HG02610 (cell line): ENCODE measurements around the gene SHISA9.
"Not testable (repeated sequence)": the region's sequence is repeated elsewhere in the genome, so short reads cannot be mapped to it uniquely, and the experiment has no call there.

Source experiments
- ATAC-seq: cut with Tn5 transposase; IDR thresholded peaks from one replicate; pipeline ENCODE4 v1.9.1; 2021; ENCODE audit warnings: mild to moderate bottlenecking, moderate library complexity; ENCODE audit not compliant: unreplicated experiment

SHISA9 gene

DNA sequence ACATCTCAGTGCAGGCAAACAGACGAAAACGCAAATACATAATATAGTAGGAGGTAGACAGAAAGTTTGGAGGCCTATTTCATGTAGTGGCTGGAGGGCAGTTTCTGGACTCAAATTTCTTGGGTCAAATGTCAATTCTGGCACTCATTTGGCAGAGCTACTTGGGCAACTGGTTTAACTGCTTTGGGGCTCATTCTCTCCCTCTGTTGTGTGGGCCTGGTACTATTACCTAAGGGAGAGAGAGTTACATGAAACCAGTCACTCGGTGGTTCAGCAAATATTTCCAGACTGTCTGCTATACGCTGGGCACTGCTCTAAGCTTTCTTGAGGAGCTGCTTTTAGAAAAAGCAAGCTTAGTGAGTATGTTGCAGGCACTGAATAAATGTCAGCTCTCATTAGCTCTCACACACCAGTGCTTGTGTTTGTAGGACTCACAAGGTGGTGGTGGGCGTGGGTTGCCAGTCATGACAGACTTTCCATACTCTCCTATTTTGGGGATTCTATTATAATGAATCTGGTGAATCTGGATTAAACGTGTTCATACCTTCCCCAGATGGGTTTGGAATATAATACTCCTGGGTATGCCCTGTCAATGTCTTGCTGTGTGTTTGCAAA, 1.8 kb upstream of the SHISA9 start:
- ATAC-seq = no peak

DNA sequence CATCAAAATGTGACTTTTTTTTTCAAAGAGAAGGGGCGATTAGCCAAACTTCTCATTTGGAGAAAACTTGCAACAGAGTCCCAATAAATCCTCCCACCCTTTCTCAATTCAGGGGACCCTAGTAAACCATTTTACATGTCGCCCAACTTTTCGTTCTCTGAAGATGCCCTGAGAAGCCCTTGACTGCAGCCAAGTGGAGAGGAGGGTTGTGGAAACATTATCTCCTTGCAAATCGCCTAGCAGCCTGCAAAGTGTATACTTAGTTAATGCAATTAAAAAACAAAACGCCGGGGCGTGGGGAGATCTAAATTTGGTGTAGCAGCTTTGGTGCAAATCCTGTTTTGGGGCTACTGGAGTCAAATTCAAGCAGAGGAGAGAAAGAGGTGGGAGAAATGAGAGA, 1.2 kb upstream of the SHISA9 start:
- no peak for ATAC-seq

DNA sequence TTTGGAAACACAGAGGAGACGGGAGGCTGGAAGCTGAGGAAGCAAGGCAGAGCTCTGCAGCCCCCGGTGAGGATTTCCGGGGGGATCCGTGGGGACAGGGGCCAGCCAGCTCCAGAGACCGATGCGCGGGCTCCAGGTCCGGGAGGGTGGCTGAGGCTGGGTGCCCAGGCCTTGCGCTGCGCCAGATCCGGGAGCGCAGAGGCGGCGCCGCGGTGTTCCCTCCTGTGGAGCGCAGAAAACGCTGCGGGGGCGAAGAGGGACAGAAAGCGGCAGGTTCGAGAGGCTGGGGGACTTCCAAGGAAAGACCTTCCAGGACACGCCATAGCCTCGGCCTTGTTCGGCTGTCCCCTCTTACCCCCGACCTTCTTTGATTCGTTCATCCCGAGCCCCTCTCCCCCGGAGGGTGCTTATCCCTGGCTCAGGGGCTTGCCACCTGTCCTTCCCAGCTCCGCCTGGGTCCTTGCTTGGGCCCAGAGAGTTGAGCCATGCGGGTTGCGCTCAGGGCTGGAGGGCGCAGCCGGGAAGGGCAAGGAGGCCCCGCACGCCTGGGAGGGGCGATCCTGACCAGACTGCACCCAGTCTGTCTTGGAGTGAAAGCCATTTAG, 697 bp upstream of the SHISA9 start:
- ATAC-seq = no peak

DNA sequence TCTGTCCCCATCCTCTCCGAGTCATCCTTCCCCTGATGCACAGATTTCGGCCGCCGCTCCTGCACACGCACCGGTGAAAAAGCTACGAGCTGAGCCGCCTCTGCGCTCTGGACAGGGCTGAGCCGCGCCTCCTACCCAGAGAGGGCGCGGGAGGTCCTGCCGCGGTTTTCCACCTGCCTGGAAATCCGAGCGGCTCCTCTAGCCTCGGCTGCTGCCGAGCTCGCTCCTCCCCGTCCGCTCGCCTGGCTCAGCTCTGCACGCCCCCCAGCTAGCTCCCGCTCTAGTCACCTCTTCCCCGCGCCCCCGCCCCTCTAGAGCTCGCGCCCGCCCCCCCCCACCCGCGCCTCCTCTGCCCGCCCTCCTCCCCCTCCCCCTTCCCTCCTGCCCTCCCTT, 198 bp upstream of the SHISA9 start:
- no peak for ATAC-seq

DNA sequence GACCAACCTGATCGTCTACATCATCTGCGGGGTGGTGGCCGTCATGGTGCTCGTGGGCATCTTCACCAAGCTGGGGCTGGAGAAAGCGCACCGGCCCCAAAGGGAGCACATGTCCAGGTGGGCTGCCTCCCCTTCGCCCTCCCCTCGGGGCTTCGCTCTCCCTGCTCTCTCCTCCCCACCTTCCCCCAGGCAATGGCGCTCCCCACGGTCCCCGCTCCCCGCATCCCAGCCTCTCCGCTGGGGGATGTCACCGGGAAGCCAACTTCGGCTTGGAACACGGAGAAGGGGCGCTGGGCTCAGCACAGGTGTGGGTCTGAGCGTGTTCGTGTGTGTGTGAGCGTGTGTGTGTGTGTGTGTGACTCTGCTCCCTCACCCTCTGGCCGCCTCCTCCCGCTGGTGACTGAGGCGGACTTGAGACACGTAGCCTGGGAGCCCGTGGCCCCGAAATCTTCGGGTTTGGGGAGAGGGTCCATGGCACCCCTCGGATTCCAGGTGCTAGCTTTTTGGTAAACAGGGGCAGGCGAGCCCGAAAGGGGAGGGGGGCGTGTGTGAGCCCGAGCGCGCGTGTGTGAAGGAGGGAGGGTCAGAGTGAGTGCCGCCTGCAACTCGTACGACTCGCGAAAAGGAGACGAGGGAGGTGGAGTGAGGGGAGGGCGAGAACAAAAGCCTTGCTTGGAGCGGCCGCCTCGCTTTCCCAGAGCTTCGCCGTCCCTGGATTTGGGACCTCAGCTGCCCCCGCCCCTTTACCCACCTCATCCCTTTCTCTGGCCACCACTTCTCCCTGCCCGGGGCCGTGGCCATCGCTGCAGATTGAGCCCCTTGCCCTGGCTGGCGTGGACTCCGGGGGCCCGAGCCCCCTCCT, 1.3 kb downstream of the SHISA9 start:
- no peak for ATAC-seq

DNA sequence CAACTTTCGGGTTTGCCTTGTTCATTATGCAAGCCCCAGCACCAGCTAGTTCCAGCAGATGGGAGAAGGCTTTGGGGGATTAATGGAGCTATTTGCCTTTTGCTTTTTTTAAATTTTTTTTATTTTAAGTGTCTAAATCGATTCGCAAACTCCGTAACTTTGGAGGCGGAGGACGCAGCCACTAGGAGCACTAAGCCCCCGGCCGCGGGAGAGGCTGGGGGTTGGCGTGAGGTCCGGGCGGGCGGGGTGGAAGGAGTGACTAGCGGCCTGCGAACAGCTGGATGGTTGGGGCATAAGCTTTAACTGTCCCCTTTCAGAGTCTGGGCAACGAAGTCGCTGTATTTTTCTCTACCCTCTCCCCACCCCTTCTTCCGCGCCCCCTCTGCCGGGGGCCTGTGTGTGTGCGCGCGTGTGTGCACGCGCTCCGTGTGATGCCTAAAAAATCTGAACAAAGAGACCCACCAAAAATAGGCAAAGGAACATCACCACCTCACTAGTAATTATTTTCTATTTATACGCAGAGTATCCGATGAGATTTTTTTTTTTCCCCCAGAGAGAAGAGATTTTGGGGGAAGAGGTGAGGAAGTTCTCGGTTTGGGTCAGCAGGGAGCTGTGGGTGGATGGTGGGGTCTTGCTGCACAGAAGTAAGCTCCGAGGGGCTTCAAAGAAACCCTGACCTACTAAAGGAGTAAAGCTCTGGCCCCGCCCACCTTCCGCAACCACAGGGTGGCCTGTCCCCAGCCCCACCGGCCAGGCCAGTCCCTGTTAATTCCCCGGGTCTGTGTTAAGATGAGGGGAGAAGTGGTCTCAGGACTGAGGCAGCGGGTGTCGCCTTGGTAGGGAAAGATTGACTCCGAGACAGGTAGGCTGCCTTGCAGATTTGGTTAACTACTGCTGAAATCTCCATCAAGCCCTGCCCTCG, 2.3 kb downstream of the SHISA9 start:
- ATAC-seq = no peak

DNA sequence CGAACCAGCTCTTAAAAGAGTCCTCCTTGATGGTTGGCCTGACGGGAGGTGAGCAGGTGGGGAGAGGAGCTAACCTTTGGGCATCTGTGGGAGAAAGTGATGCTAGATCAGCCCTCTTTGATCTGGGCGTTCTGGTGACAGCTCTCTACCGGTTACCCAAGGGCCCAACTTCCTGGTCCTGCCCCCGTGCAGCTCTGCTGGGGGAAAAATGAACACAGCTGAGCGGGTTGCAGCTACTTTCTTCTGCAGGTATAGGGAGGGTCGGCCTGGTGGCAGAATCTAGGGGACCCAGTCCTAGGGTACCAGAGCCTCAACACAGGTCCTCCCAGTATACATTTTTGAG, 2.9 kb downstream of the SHISA9 start:
- ATAC-seq = no peak

DNA sequence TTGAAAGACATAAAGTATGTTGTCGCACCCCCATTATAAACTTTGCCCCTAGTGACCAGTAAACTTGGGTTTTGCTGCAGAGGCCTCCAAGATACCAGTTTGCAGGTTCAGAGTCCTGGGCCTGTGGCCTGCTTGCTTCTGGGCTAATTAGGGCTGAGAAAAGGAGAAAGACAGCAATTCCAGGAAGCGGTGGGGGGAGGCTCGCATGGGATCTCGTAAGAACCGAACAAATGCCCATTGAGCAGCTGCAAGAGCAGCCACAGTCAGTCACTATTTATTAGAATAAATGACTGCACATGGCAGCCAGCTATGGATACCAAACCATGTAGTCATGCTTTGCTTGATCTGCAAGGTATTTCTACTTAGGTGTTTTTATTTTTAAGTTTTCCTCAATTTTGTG, 4.9 kb downstream of the SHISA9 start:
- ATAC-seq = no peak

DNA sequence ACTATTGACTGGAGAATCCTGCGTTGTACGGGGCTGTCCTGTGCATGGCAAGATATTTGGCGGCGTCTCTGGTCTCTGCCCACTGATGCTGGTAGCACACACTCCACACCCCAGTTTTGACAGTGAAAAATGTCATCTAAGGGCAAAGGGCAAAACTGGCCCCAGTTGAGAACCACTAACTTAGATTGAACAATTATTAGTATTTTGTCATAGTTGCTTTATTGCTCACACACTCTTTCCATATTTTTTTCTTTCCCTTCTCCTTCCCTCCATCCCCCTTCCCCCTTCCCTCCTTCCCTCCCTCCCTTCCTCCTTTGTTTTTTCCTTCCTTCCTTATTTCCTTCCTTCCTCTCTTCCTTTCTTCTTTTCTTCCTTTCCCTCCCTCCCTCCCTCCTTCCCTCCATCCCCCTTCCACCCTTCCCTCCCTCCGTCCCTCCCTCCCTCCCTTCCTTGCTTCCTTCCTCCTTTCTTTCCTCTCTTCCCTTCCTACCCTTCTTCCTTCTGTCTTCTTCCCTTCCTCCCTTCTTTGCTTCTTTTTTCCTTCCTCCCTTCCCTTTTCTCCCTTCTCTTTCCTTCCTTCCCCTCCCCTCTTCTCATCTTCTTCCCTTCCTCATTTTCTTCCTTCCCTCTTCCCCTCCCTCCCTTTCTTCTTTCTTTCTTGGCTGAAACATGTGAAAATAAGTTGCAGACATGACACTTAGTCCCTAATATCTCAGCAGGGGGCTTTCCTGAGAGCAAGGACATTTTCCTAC, 5.5 kb downstream of the SHISA9 start:
- ATAC-seq = no peak

DNA sequence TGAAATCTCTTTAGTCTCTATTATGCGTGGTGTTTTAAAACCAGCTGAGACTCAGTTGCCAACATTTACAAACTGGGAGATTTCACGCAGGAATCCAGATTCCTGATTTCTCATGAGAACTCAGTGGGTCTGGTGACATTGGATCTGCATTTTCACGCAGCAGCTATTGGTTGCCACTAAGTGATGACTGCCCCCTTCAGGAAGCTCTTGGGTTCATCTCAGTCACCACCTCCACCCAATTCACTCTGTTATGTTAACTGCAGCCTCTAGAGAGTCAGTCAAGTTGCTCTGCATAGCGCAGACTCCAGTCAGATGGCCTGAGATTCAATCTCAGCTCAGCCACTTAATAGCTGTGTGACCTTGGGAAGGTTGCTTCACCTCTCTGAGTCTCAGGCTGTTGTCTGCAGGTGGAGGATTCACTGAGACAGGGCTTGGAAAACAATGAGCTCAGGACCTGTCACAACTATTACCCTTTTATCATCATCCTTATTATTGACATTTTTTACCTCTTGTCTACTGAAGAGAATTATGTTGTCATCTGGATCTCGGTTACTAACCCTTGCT, 6.4 kb downstream of the SHISA9 start:
- ATAC-seq = no peak

DNA sequence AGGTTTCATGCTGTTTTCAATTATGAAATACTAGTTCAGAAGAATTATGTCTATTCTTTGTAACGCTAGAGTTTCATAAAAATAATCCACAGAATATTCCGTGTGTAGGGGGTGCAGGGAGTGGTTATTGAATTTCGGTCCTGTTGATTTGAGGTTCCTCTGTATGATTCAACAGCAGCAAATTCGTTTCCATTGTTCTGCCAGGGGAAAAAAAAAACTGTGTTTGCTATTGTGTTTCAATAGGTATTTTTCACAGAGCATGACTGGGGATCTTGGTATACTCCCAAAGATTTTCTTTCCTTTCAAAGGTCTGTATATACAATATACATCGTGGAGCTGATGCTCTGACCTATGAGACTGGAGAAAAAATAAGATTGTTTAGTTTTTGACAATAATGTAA, 15.8 kb downstream of the SHISA9 start:
- ATAC-seq = no peak

DNA sequence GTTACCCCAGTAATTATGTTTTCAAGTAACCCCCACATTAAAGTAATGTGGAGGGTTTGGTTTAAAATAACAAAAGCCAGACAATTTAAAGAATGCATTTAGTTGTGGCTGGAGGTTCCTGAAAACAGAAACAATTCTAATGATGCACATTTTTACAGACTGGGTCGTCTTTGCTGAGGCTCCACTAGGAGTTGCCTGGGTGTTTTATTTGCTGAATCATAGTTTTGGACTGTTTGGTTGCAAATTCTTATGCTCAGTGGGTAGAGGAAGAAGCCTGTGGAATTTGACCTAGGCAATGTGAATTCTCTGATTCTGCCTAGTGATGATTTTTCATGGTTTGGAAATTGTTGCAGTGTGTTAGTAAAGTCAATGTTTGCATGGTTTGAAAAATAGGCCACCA, 16.3 kb downstream of the SHISA9 start:
- no peak for ATAC-seq

DNA sequence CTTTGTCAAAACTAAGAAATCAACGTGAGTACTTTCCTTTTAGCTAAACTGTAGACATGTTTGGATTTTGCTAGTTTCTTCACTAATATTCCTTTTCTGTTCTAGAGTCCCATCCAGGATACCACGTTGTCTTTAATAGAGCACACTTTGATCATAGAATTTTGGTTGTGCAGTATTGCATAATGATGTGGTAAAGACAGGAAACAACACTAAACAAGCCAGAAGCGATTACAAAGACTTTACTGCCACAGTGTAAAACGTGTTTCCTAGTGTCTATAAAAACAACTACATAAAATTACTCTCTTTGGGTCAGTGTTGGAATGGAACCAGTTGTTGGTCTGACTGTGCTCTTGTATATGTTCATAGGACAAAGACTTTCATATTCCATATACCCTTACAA, 19.3 kb downstream of the SHISA9 start:
- ATAC-seq = no peak

DNA sequence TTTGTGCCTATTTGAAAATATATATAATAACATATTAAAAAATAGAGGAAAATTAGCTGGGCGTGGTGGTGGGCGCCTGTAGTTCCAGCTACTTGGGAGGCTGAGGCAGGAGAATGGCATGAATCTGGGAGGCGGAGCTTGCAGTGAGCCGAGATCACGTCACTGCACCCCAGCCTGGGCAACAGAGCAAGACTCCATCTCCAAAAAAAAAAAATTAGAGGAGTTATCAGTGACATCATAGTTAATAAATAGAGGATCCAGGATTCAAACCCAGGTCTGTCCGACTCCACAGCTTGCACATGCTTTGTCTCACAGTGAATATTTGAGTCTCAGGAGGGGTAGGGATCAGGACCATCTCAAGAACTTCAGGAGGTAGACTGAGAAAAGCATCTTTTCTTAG, 22.2 kb downstream of the SHISA9 start:
- not testable (repeated sequence) for ATAC-seq

DNA sequence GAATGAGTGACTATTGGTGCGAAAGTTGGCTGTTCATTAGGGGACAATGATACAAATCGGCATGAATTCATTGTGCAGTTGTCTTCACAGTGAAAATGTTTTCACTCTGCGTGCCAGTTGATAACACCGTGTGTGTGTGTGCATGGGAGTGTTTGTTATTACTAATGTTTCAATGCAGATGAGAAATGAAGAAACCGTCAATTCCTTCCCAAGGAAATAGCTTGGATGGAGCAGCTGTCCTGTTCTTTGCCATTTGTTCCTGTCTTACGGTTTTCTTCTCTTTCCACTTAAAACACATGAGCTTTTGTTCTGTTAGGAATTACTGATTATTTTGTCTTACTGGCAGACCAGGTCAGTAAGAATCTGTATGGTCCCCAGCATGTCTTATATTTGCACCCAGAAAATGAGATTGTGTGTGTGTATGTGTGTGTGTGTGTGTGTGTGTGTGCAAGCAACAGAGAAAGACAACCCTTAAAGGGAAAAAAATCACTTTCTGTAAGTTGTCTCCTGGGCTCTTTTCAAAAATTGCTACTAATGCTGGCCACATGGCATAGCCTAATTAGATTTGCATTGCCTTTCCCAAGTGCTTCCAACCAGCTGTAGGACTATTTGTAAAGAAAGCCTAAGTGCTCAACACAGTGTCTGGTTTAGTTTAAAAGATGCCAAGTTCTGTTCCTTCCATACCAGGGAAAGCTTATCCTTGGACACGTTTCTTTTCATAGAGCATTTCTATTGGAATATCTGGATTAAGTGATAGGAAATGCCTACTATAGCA, 23.8 kb downstream of the SHISA9 start:
- ATAC-seq = no peak

DNA sequence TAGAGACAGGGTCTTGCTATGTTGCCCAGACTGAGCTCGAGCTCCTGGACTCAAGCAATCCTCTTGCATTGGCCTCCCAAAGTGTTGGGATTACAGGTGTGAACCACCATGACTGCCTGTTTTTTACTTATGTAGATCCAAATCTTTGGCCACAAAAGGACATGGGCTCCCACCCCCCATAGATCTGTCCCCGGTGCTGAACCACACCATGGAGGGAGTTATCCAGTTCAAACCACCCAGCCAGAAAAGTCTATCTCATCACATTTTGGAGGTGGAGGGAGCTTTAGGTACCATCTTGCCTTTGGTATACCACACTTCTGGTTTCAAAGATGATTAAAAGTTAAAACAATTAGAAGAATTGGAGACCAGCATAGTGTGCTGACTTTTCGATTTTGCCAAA, 26.2 kb downstream of the SHISA9 start:
- no peak for ATAC-seq

DNA sequence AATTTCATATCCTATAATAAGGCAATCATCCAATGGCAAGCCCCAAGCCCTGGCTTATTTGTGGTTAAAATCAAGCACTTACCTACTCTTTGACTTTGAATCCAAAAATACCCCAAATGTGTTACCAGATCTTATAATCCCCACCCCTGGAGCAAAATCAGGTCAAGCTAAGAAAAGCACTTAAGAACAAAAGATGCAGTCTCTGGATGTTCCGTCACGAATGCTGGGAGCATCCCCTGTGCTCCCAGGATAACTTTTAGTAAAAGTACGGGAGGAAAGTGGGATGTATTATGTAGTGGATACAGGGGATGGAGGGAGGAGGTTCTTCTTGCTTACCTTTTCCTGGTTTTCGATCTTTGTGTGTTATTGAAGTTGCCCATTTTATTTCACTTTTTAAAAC, 29.5 kb downstream of the SHISA9 start:
- no peak for ATAC-seq

DNA sequence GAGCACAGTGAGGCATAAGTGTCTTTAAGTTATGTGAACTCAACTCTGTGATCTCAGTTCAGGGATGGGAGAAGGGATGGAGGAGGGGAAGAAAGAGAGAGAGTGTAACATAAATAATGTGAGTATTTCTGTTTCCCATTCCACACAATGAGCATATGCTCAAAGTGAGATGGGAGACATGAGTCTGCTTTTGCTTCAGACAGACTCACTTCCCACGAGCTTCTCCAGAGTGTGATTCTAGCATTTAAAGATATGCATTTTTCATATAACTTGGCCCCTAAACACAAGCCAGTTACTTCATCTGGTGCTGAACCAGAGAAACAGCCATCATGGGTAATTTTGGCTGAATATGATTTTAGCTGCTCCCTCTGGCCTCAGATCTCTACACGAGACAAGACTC, 35.0 kb downstream of the SHISA9 start:
- ATAC-seq = no peak

DNA sequence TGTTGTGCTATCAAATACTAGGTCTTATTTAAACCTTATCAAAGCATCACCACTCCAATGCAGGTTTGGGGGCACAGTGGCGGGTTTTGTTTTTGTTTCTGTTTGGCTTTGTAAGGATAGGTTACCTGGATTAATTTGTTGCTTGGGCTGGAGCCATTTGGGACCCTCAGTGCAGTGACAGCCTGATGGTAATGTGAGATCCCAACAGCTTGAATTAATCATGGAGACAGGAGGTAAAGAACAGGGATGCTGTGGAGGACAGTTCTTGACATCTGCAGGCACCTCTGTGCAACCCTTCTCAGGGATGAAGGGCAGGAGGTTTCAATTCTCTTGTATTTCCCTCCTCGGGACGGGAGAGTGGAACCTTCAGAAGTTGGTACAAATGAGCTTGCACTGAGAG, 40.5 kb downstream of the SHISA9 start:
- ATAC-seq = no peak

DNA sequence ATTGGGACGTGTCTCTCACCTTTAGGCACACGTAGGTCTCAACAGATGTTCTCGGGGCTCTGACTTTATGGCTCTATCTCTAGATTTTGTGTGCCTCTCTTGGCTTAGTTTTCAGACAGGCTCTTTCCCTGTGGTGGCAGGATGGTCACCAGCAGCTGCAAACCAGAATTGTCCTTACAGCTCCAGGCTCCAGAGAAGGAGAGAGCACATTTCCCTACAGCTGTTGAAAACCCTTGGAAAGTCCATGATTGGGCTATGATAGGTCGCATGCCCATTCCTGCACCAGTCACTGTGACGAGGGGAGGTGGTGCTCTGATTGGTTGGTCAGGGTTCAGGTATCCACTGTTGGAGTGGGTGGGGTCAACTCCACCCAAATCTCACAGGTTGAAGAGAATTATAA, 41.5 kb downstream of the SHISA9 start:
- no peak for ATAC-seq
